NAMALWA (cell line): ENCODE data around the gene PSMD14.

ENCODE experiments used
- DNase-seq: peaks from one replicate; pipeline ENCODE4 v3.0.0-alpha.2; 2015; ENCODE audit warnings: low spot score

Gene PSMD14

GRCh38 chr2:161384864-161385263 is 76.6 kb downstream of the PSMD14 start:
- DNase-seq = peak; percentile 25

- DNase-seq = peak; percentile 15
These were observed 78.1 kb downstream of the PSMD14 start for GRCh38 chr2:161386228-161386824.

DNA sequence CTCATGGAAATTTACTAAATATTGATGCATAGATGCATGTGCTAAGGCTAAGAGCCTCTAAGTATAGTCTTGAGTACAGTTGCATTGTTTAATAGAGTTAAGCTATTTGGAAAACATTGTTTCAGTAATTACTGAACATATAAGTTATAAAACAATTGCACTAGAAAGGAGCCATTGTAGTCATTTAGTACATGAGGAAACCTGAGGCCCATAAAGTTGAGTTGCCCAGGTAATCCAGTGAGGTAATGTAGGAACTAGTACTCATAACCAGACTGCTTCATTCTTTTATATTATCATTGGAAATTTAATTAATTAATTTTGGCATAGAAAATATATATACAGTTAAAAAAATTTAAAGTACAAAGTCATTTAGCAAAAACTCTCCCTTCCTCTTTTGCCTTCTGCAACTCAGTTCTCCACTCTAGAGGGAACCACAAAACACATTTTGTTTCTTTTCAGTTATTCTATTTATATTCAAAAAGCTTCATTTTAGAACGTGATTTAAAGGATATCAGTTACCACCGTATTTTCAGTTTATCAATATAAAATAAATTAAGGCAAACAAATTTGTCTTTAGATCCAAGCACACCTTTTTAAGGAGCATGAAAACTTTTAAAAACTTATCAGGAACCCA is 80.0 kb downstream of the PSMD14 start:
- DNase-seq = no peak

GRCh38 chr2:161391737-161392506 is 83.7 kb downstream of the PSMD14 start:
- DNase-seq = no peak

GRCh38 chr2:161400076-161400475 is 91.9 kb downstream of the PSMD14 start:
- no peak for DNase-seq

- DNase-seq = no peak
These were observed 94.1 kb downstream of the PSMD14 start for GRCh38 chr2:161402297-161402696.

GRCh38 chr2:161406316-161406715 is 98.1 kb downstream of the PSMD14 start:
- no peak for DNase-seq

DNA sequence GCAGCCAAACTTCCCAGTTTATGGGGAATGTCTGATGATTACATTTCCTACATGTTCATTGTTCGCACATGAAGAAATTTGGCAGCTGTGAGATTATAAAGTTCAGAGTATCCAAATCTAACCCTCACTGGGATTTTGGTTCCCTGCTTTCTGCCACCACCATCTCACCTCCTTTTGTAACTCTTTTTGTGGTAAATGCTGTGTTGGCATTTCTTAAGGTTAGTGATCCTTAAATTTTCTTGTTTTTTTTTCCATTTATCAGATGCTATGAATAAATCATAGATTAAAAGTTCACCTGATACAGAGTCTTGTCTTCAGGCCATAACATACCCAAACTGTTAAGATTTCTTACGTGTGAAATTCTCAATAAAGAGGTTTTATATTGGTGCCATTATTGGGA is 99.4 kb downstream of the PSMD14 start:
- DNase-seq = no peak

GRCh38 chr2:161409308-161409907 is 101.2 kb downstream of the PSMD14 start:
- DNase-seq = no peak

DNA sequence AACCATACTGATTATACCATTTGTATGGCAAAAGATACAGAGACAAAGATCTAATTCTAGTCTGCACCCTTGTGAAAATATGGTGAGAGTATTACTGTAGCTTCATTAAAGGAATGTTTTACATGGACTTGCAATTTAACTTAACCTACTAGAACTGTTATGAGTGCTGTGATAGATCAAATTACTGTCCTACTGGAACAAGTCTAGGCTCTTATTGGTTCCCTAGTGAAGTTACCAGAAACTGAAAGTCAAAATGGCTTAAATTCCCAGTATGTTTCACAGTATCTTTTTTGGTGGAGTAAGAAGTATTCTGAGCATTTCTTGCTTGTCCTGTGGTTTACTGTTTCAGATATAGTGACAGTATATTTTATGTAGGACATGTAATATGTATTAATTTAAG is 104.1 kb downstream of the PSMD14 start:
- no peak for DNase-seq

DNA sequence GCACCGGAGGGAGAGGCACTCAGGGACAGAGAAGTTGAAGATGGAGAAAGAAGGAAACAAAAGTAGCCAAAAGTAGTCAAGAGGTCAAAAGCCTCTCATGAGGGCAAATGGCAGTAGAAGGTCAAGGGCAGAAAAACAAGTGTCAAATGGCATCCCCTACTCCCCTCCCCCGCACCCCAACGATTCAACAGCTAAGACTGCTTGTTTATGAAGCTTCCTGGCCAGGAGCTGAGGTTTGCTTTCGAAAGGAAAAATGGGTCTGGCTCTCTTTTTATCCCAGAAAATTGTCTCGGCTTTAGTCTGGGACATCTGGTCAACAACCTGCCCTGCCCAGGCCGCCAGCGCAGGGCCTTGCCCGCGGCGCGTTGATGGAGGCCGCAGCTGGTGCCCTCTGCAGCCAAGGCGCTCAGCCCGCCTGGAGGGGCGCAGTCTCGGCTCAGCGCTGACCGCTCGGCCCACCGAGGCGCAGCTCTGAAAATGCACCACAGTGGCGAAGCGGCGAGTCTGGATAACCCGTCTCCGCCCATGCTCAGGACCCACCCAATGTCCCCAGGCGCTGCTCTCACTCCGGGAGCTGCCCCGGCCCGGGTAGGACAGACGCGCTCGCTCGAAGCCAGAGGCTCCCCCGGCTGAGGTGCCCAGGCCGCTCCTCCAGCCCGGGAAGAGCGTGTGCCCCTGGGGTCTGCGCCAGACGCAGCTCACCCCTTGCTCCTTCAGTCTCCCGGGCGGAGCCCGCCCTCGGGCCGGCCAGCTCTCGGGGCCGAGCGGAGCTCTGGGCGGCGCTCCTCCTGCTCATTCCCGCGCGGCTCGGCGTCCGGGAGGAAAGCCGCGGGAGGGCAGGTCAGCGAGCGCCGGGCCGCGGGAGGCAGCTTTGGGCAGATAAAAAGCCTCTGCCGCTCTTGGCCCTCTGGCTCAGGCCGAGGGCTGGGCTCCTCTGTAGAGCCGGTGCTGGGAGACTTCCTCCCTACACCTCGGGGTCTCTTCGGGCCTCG is 106.1 kb downstream of the PSMD14 start:
- DNase-seq = no peak

- DNase-seq = peak; percentile 21
These were observed 107.1 kb downstream of the PSMD14 start for GRCh38 chr2:161415034-161415986.

DNA sequence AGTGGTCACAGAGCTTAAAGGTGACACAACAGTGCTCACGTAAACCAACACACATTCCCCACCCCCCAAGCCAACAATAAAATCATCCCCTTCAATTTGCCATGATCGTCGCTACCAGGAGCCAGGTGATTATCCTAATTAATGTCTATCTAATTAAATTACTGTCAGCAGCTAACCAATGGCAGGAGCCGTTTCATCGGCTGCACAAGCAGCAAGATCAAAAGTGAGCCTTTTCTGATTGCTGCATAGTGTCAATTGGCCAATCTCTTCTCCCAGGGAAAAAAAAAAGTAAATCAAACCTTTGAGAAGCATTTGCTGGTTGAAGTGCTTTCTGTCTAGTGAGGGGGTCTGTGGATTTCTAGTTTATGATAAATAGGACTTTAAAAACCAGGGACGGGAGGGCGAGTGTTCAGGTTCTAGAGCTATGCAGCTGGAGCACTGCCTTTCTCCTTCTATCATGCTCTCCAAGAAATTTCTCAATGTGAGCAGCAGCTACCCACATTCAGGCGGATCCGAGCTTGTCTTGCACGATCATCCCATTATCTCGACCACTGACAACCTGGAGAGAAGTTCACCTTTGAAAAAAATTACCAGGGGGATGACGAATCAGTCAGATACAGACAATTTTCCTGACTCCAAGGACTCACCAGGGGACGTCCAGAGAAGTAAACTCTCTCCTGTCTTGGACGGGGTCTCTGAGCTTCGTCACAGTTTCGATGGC is 107.9 kb downstream of the PSMD14 start, which contains the start of gene TBR1:
TSS of gene TBR1 (plus strand) at position 311 of the 721 bp plus-strand sequence. CDS start at position 425, 114 bp downstream.
- DNase-seq = peak; percentile 17

- DNase-seq = no peak
These were observed 108.6 kb downstream of the PSMD14 start for GRCh38 chr2:161416708-161417437.

DNA sequence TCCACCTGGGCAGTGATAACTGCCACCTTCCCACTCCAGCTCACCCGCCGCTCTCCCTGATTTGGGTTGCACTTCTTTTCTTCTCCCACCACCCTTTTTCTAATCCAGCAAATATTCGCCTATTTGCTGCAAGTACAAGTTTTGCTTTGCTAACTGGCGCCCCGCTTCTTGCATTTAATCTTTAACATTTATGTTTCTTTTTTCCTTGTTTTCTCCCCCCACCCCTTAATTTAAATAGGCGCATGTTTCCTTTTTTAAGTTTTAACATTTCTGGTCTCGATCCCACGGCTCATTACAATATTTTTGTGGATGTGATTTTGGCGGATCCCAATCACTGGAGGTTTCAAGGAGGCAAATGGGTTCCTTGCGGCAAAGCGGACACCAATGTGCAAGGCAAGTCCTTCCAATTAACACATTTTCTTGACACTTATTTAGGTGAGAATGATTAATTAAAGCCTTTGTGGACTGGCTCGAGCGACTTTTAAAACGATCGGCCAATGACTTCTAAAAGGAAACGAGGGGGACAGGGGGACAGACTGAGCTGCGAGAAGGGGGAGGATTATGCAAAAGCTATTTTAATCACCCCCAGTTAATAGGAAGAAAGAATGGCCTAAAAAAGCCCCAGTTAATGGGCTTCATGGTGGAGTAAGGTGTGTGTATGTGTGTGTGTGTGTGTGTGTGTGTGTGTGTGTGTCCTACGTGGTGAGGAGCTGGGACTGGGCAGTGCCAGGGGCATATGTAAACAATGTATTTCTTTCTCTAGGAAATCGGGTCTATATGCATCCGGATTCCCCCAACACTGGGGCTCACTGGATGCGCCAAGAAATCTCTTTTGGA is 109.4 kb downstream of the PSMD14 start:
- DNase-seq = no peak

DNA sequence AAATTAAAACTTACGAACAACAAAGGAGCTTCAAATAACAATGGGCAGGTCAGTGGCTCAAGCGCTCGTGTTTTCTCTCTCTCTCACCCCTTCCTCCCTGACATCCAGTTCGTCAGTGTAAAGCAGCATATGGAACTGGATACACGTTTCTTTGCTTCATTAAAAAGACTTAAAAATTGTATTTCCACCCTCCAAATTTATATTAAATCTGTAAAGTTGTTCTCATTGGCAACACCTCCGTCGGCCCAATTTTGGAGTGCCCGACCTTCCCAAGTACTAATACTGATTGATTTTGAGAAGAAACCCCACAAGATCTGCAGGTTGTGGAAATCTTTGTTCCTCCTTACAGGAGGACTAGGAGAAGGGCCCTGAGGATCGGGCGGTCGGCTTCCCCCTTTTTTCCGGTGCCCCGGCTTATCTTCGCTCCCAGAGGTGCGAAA is 110.1 kb downstream of the PSMD14 start:
- DNase-seq = no peak

DNA sequence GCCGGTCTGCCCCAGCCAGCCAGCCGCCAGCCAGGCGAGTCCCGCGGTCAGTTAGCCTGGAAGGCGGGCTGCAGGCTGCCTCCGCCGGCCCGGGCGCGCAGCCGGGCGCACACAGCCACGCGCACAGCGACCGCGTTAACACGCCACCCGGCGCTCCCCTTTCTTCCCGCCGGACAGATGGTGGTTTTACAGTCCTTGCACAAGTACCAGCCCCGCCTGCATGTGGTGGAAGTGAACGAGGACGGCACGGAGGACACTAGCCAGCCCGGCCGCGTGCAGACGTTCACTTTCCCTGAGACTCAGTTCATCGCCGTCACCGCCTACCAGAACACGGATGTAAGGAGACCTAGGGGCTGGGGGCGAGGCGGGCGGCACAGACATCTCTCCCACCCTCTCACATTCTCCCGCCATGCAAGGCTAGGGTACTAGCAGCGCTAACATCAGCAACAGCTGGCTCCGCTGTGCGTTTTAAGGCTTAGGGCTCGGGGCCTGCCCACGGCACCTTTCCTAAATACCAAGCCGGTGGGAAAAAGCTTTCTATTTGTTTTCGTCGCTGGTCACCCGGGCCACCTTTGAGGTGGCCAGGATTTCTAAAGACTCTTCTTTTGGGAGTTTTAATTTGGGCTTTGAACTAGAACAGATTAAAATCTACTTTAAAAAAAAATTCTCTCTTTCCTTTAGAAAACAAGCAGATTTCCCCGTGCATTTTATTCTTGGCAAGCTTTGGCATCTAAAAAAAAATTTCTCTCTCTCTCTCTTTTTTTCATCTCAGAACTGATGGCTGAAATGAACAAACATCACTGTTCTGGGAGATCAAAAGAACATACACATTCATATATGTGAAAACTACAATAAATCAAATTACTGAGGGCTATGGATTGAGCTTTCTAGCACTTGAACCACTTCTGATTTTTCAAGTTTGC is 110.8 kb downstream of the PSMD14 start:
- DNase-seq = no peak
